Measurements from ENCODE around the gene SASH1. TPM values are rescaled to one million over a fixed set of nuclear protein-coding genes. Genes with fewer than 3 reads are reported as not detected.

The SASH1 gene
- total RNA-seq, 2 donors from 2014 or later: 33.4 to 36.2 TPM

DNA sequence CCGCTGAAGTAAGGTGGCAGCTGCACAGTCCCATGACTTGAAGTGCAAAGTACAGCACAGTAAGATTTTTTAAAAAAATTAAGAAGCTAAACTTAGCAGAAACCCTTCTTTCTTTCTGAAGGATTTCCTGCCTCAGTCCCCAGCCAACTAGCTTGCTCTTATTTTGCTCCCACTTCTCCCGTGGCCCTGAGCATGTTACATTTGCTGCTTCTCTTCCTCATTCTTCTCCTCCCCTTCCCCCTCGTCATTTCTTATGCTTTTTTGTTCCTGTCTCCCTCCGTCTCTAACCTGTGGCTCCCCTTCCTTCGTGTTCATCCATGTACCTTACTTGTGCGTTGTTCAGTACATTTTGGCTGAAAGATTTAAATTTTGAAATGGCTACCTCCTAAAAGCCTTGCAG lies 123.0 kb downstream of the SASH1 start:
- DNase-seq (no peak), ATAC-seq (peak in 1 of 2 donors; percentile 4)
- intact Hi-C loops (cut with DNase I): loop anchor here in 1 of 2 donors (2.0 kb wide), 1 partner anchor 289 kb away; no protein-coding TSS in a partner anchor

GRCh38 chr6:148466158-148466557 lies 123.5 kb downstream of the SASH1 start:
- intact Hi-C loops (cut with DNase I): no loop called here
- ATAC-seq: no peak
- no peak for DNase-seq

DNA sequence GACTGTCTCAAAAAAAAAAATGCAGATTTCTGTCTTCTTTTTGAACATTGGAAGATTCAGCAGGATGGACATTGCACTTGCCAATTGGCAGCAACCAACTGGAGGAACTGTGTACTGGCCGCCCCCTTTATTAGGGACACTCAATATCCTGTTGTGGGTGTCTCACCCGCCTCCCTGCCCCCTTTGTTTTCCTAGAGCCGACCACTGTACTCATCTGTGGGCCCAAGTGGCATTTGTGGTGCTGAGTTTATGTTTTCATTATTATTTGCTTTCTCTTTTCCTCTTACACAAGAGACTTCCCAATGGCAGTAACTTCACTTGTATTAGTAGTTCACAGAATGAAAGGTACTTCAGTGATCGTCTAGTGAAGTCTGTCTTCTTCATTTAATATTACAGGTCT lies 125.3 kb downstream of the SASH1 start:
- ATAC-seq (no peak), DNase-seq (no peak)
- intact Hi-C loops (cut with DNase I): no loop called here

GRCh38 chr6:148470156-148470555 lies 127.5 kb downstream of the SASH1 start:
- DNase-seq (no peak), ATAC-seq (no peak)
- intact Hi-C loops (cut with DNase I): no loop called here

GRCh38 chr6:148470606-148471465 lies 128.2 kb downstream of the SASH1 start:
- intact Hi-C loops (cut with DNase I): no loop called here
- DNase-seq (no peak), ATAC-seq (no peak)

GRCh38 chr6:148471624-148472159 lies 129.1 kb downstream of the SASH1 start:
- ATAC-seq: peak; percentile 24 to 34
- intact Hi-C loops (cut with DNase I): no loop called here
- no peak for DNase-seq

GRCh38 chr6:148472171-148473105 lies 129.8 kb downstream of the SASH1 start:
- DNase-seq: no peak
- intact Hi-C loops (cut with DNase I): no loop called here
- peak in 1 of 2 donors; percentile 39 for ATAC-seq

GRCh38 chr6:148479497-148479896 lies 136.9 kb downstream of the SASH1 start:
- DNase-seq: peak; percentile 47
- peak; percentile 73 to 78 for ATAC-seq
- intact Hi-C loops (cut with DNase I): no loop called here

DNA sequence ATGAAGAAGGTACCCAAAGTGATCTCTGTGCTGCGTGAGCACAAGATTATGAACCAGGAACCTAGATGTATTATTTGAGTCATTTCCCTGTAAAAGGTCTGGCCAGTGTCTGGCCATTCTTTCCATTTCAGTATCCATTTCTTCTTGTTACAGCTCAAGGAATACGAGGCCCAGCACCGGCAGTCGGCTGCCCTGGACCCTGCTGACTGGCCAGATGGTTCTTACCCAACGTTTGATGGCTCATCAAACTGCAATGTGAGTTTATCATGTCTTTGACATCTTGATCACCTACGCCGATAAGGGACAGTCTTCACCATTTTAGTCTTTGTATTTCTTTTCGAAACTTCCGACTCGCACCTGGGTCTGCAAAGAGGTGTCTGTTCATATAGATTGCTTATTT lies 144.8 kb downstream of the SASH1 start:
- intact Hi-C loops (cut with DNase I): no loop called here
- DNase-seq: no peak
- no peak for ATAC-seq

DNA sequence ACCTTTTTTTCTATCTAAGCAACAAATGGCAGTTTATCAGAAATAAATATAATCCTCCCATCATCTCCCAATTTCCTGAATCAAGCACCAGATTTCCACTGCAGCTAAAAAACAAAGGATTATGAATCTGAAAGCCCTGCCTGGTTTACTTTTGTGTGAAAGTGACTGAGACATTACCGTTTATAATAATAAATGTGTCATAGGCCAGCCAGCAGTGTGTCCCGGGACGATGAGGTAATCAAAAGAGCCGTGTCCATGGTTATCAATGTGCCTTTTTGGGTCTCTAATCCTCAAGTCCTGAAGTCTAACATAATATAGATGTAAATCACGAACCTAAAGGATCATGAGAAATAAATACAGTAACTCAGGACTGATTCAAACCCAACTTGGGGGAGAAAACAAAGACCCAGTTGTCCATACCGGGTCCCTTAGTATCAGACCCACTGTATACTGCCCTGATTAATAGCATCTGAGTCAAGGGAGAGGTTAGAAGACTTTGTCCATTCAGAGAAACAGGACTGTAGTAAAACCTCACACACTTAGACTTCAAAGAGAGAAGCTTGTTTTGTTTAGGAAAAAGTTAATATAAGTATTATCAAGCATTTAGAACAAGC lies 149.1 kb downstream of the SASH1 start:
- DNase-seq (no peak), ATAC-seq (peak in 1 of 2 donors; percentile 47)
- intact Hi-C loops (cut with DNase I): no loop called here

DNA sequence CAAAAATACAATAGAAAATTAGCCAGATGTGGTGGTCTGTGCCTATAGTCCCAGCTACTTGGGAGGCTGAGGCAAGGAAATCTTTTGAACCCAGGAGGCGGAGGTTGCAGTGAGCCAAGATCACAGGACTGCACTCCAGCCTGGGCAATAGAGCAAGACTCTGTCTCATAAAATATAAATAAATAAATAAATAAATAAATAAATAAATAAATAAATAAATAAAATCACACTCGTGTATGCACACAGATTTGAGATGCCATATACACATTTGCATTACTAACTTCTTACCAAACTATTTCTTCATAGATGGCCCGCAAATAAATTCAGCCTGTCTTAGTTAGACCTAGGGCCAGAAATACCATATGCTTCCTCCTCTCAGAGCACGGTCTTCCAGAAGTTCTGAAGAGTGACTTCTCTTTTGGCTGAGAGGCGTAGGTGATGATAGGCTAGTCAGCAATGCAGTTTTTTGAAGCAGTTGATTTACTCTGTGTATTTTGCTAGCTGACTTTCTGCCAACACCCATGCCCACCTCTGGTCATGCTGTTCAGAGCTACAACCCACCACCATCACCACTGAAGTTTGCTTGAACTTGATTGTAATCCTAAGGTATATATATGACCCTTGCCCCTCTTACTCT lies 150.1 kb downstream of the SASH1 start:
- ATAC-seq: peak in 1 of 2 donors; percentile 24
- intact Hi-C loops (cut with DNase I): no loop called here
- DNase-seq: no peak

DNA sequence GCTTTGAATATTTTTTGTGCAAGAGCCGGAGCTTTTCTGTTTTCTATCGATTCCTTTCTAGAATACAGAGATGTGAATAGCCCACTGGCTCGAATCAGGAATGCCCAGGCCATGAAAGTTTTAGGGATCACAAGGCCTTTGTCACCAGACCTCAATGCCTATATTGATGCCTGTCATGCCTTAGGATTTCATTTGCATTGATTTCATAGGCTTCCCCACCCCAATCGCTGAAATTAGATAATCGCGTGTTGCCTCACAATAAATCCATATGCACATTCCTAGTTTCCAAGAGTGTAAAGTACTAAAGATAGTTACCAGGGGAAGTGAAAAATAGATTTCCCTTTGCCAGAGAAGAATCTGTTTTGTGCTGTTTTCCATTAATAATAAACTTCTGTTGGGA lies 150.8 kb downstream of the SASH1 start:
- no peak for ATAC-seq
- DNase-seq: no peak
- intact Hi-C loops (cut with DNase I): no loop called here

DNA sequence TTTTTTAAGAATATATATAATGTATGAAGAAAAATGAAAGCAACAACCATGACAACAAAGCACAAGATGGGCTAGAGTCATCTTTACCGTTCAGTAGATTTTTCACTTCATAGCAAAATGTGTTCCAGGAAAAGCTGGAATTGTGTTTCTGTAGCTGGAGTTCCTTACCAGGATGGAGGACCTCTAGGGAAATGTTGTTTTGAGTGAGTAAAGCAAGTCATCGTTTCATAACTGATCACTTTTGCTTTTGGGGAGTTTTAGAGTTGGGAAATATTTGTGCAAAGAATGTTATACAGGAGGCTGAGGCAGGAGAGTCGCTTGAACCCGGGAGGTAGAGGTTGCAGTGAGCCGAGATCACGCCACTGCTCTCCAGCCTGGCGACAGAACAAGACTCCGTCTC lies 151.6 kb downstream of the SASH1 start:
- DNase-seq: no peak
- intact Hi-C loops (cut with DNase I): no loop called here

DNA sequence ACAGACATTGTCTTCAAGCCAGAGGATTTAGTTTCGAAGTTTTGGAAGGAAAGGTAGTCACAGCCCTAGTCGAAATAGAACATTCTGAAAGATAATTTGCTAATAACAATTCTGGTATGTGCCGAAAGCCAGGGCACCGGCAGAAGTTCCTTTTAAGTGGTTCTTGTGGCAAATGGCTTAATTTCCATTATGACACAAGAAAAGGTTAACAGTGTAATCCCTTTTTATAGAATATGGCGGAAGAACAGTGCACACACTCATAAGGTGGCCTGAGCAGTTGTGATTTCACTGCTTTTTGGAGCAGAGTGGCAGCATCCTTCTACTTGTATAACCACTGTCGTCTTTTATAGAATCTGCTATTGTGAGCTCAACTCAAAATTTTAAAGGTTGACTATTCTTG lies 152.4 kb downstream of the SASH1 start:
- ATAC-seq (no peak), DNase-seq (no peak)
- intact Hi-C loops (cut with DNase I): no loop called here

More for the DNA sequence above, 151.6 kb downstream of the SASH1 start:
- ATAC-seq: peak in 1 of 2 donors; percentile 53

- intact Hi-C loops (cut with DNase I): no loop called here
- no peak for DNase-seq
- ATAC-seq: peak in 1 of 2 donors; percentile 31
These were observed 154.6 kb downstream of the SASH1 start for GRCh38 chr6:148497257-148497656.

DNA sequence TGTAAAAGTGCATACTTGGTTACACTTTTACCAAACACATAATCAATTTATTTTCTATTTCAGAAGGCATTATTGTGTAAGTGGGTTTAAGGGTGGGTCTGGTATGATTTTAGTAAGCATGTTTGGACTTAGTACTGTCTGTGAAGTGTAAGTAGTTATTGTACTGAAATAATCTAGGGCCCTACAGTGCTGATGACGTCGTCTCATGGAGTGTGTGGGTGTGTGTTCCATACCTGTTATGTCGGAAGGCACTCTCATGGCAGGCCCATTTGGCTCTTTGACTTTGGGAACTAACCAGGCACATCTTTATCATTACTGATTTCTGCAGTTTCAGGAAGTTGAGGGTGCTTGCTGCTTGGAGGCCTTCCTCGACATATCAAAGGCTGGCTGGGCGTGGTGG lies 155.1 kb downstream of the SASH1 start:
- intact Hi-C loops (cut with DNase I): no loop called here
- ATAC-seq (no peak), DNase-seq (no peak)

- no peak for ATAC-seq
- intact Hi-C loops (cut with DNase I): no loop called here
- no peak for DNase-seq
These were observed 157.8 kb downstream of the SASH1 start for GRCh38 chr6:148500402-148500801.

DNA sequence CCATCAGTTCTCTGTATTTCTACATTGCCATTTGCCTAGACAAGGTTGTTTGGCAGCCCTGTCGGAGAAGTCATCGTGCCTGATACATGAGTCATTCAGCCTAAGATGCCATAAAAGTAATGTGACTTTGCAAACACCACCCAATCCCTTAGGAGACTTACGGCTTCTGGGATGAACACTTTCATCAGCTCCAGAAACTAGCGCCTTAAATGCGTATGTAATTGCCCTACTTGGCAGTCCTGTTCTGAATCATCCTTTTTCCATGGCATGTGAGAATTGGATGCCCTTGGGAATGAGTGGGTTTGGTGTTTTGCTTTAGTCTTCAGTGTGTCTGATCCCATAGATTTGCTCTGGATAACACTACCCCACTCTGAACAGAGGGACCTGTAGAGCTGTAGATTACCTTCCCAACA lies 158.5 kb downstream of the SASH1 start:
- peak; percentile 67 to 72 for ATAC-seq
- intact Hi-C loops (cut with DNase I): no loop called here
- peak; percentile 58 for DNase-seq

Measured in left cardiac atrium (tissue), 4 donors.